Endodermal cell (in vitro differentiated cells): ENCODE data around the gene IMPA2. TPM values are rescaled to one million over a fixed set of nuclear protein-coding genes. Genes with fewer than 3 reads are reported as not detected.

Experiments used
- DNase-seq: peaks from one replicate; pipeline ENCODE4 v3.0.0-alpha.2; 2017
- H3K27ac ChIP-seq: 2 replicates; pipeline ENCODE4 v1.5.1; 2013; ENCODE audit warnings: mild to moderate bottlenecking, low read depth, low read length, moderate library complexity
- H3K27me3 ChIP-seq: 2 replicates; pipeline ENCODE4 v1.6.1; 2013; ENCODE audit warnings: mild to moderate bottlenecking, low read length, moderate library complexity; ENCODE audit not compliant: insufficient read depth, control insufficient read depth, poor library complexity, severe bottlenecking
- H3K36me3 ChIP-seq: 2 replicates; pipeline ENCODE4 v1.7.0; 2013; ENCODE audit warnings: mild to moderate bottlenecking, low read length, moderate library complexity; ENCODE audit not compliant: control insufficient read depth, insufficient read depth
- H3K4me1 ChIP-seq: one replicate; pipeline ENCODE4 v1.7.0; 2013; ENCODE audit warnings: low read length; ENCODE audit not compliant: control insufficient read depth, insufficient read depth
- H3K4me3 ChIP-seq: 2 replicates; pipeline ENCODE4 v1.5.1; 2013; ENCODE audit warnings: mild to moderate bottlenecking, low read length, moderate library complexity
- H3K9ac ChIP-seq: 2 replicates; pipeline ENCODE4 v1.6.1; 2013; ENCODE audit warnings: mild to moderate bottlenecking, low read length, moderate library complexity; ENCODE audit not compliant: poor library complexity, severe bottlenecking; ENCODE audit errors: extremely low read depth
- H3K9me3 ChIP-seq: 2 replicates; pipeline ENCODE4 v1.6.1; 2013; ENCODE audit warnings: mild to moderate bottlenecking, low read length, moderate library complexity; ENCODE audit not compliant: control insufficient read depth
- H3K27ac Mint-ChIP-seq: 2 replicates; pipeline ENCODE4 v1.8.0; 2020; ENCODE audit warnings: mixed read lengths
- H3K27me3 Mint-ChIP-seq: 2 replicates; pipeline ENCODE4 v1.8.0; 2021; ENCODE audit warnings: mild to moderate bottlenecking, mixed read lengths; ENCODE audit not compliant: insufficient read depth
- H3K36me3 Mint-ChIP-seq: 2 replicates; pipeline ENCODE4 v1.8.0; 2020; ENCODE audit warnings: low read depth, mixed read lengths
- H3K4me1 Mint-ChIP-seq: 2 replicates; pipeline ENCODE4 v1.8.0; 2020; ENCODE audit warnings: mixed read lengths
- H3K4me3 Mint-ChIP-seq: 2 replicates; pipeline ENCODE4 v1.8.0; 2020; ENCODE audit warnings: mild to moderate bottlenecking, moderate library complexity, mixed read lengths
- H3K9me3 Mint-ChIP-seq: 2 replicates; pipeline ENCODE4 v1.8.0; 2020; ENCODE audit warnings: mild to moderate bottlenecking, mixed read lengths
- CTCF ChIP-seq: fragments of 200-600 bp; sonication (generic); conservative IDR thresholded peaks from 2 replicates; pipeline ENCODE4 v1.5.0; 2021; ENCODE audit warnings: antibody characterized with exemption, mild to moderate bottlenecking
- WGBS, 2 experiments: methylation state at CpG; one replicate each; pipeline versions ENCODE4 v1.1.5 to v1.1.7; 2013; ENCODE audit warnings: missing lambda C conversion rate in 2 of 2, mixed read lengths in 1 of 2; ENCODE audit not compliant: insufficient coverage in 1 of 2, insufficient read length in 1 of 2; 5-methylcytosine and 5-hydroxymethylcytosine counted together
- total RNA-seq, 2 donors: library from RNA; stranded (reverse); fragmentation: NEBNext Ultra II Directional in 1 of 2; extraction: Animal tissue kit (Norgen Biotek cat#: 25700) in 1 of 2; gene quantifications; 2 replicates in 1 of 2; 3 replicates in 1 of 2; pipeline ENCODE4 v1.2.1, GENCODE V29; 2021

Gene IMPA2
- total RNA-seq, 2 donors from 2014 or later, result 68.0 to 88.9 TPM

DNA sequence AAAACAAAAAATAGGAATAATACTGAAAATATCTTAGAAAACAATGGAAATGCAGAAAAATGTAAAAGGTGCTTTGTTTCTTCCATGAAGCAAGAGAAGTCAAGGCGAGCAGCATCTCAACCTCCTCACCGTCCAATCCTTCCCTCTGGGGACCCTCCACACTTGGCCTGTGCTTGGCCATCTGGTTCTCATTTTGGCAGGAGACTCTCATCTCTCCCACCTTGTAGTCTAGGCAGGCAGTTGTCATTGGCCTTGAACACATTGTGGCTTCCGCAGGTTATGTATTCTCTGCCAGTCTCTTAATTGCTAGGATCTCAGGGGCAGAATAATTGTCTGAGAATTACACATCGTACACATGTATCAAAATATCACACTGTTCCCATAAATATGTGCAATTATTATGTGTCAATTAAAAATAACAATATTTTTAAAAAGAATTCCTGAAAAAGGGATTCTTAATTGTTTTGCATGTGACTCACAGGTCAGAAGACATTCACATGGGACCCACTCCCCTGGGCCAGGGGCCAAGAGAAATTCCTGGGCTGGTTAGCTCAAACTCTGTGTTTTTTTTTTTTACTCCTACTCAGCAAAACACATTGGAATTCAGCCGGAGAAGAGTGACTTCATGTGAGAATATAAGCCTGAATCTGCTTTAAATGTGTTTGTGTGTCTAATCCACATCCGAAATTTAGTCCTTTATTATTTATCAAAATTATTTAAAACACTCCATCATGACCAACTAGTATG, 98.4 kb downstream of the IMPA2 start:
- no peaks in the 10 kb centered on the region for H3K4me1 Mint-ChIP-seq
- H3K4me3 ChIP-seq, result no peak overlapping the region
- no peak for TF ChIP-seq CTCF
- 88 to 100% methylated on average over 2 to 5 of the region's 6 CpGs for WGBS, 2 experiments
- H3K4me1 ChIP-seq, result no peaks in the 10 kb centered on the region
- no peak overlapping the region for H3K27ac Mint-ChIP-seq
- H3K27me3 Mint-ChIP-seq, result peaks cover 22% of the 10 kb centered on the region
- H3K9me3 ChIP-seq, result no peaks in the 10 kb centered on the region
- no peak overlapping the region for H3K4me3 Mint-ChIP-seq
- DNase-seq, result no peak
- no peaks in the 10 kb centered on the region for H3K27me3 ChIP-seq
- H3K9ac ChIP-seq, result no peak overlapping the region
- no peaks in the 10 kb centered on the region for H3K9me3 Mint-ChIP-seq
- H3K27ac ChIP-seq, result no peak overlapping the region
- no peaks in the 10 kb centered on the region for H3K36me3 ChIP-seq
- no peaks in the 10 kb centered on the region for H3K36me3 Mint-ChIP-seq

Other genes starting within 250 kb of the IMPA2 start
- gene CHMP1B, start 130.1 kb upstream of the IMPA2 start, total RNA-seq, result 10 to 100 TPM; 35.3 to 35.8 TPM
- gene MPPE1, start 73.2 kb upstream of the IMPA2 start, total RNA-seq, result 10 to 100 TPM; 27.3 to 33.5 TPM
- gene ANKRD62, start 112.3 kb downstream of the IMPA2 start, total RNA-seq, result not detected